Body of pancreas (tissue), 4 donors: ENCODE data around the gene MAT2A.

Experiments used
- POLR2A ChIP-seq, 3 donors: fragments of 450-650 bp; IDR thresholded peaks; one replicate each; pipeline ENCODE4 v1.6.1; 2016; ENCODE audit warnings: antibody characterized with exemption in 3 of 3, mild to moderate bottlenecking in 2 of 3
- TF ChIP-seq, protein P1 (sequence below), 7 experiments: fragments of 450-650 bp in 4 of 7; fragments of 200-600 bp in 3 of 7; sonication (generic) in 3 of 7; IDR thresholded peaks; one replicate each; pipeline ENCODE4 v1.5.1; 2016 to 2019; ENCODE audit warnings: antibody characterized with exemption in 7 of 7

DNA sequence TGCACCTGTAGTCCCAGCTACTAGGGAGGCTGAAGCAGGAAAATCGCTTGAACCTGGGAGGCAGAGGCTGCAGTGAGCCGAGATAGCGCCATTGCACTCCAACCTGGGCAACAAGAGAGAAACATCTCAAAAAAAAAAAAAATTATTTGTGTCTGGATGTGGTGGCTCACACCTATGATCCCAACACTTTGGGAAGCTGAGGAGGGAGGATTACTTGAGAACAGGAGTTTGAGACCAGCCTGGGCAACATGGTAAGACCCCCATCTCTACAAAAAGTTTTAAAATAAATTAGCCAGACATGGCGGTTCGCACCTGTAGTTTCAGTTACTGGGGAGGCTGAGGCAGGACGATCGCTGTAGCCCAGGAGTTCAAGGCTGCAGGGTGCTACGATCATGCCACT, 36.8 kb downstream of the MAT2A start:
- TF ChIP-seq, protein P1, sequence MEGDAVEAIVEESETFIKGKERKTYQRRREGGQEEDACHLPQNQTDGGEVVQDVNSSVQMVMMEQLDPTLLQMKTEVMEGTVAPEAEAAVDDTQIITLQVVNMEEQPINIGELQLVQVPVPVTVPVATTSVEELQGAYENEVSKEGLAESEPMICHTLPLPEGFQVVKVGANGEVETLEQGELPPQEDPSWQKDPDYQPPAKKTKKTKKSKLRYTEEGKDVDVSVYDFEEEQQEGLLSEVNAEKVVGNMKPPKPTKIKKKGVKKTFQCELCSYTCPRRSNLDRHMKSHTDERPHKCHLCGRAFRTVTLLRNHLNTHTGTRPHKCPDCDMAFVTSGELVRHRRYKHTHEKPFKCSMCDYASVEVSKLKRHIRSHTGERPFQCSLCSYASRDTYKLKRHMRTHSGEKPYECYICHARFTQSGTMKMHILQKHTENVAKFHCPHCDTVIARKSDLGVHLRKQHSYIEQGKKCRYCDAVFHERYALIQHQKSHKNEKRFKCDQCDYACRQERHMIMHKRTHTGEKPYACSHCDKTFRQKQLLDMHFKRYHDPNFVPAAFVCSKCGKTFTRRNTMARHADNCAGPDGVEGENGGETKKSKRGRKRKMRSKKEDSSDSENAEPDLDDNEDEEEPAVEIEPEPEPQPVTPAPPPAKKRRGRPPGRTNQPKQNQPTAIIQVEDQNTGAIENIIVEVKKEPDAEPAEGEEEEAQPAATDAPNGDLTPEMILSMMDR (IDR thresholded peaks at IDR 0.05) = no peak
- no peak for TF ChIP-seq POLR2A (IDR thresholded peaks at IDR 0.05)
